Keratinocyte (primary cell): ENCODE results near the gene IRGQ.

Experiments used
- CTCF ChIP-seq, 3 experiments: IDR thresholded peaks in 1 of 3; conservative IDR thresholded peaks in 1 of 3; optimal IDR thresholded peaks in 1 of 3; 2 replicates in 2 of 3; 3 replicates in 1 of 3; pipeline versions ENCODE3 to v1.5.1; 2011; ENCODE audit warnings: low read length in 3 of 3, mild to moderate bottlenecking in 3 of 3, moderate library complexity in 2 of 3, control low read depth in 1 of 3, inconsistent platforms in 1 of 3; ENCODE audit not compliant: insufficient read depth in 2 of 3; ENCODE audit errors: extremely low read depth in 1 of 3
- EZH2 ChIP-seq: IDR thresholded peaks from one replicate; pipeline ENCODE4 v1.6.1; 2012; ENCODE audit warnings: inconsistent platforms, mild to moderate bottlenecking, low read length, moderate library complexity

- TF ChIP-seq CTCF (optimal IDR thresholded peaks at IDR 0.05 in 1 of 3, IDR thresholded peaks at IDR 0.05 in 1 of 3, conservative IDR thresholded peaks at IDR 0.05 in 1 of 3; ENCODE audit: extremely low read depth in 1 of 3, insufficient read depth in 2 of 3, low read length in 3 of 3) (no peak), EZH2 (no peak)
Observed at GRCh38 chr19:43634506-43634871, 38.6 kb upstream of the IRGQ start.
